Activated effector memory CD4-positive, alpha-beta T cell treated with Interleukin-2 at 50 U/mL for 16 hours (primary cell): ENCODE data around the gene ZMIZ1.
A peak's percentile ranks its signal among the peaks of the same experiment; 100 is the strongest.
"Not testable (repeated sequence)": the region's sequence is repeated elsewhere in the genome, so short reads cannot be mapped to it uniquely, and the experiment has no call there.

Source experiments
- DNase-seq: peaks from one replicate; pipeline ENCODE4 v3.0.0-alpha.2; 2020

ZMIZ1 gene

DNA sequence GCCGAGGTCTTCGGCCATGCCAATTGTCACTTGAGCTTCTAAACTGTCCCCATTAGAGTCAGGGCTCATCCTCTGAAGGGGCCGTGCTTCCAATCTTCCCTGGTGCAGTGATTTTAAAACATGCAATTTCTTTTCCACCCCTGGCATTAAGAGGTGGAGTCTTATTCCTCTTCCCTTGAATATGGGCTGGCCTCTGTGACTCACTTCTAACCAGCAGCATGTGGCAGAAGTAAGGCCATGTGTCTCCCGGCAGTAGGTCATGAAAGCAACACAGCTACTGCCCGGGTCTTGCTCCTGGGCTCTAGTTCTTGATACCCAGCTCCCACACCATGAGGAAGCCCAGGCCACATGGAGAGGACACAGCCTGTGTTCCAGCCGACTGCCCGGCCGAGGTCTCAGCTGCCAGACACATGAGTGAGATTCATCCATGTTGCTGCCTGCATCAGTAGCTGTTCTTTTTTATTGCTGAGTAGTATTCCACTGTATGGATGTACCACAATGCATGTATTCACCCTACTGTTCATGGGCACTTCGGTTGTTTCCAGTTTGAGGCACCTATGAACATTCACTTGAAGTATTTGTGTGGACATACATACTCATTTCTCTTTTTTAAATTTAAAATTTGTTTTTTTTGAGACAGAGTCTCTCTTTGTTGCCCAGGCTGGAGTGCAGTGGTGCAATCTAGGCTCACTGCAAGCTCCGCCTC is 264.0 kb downstream of the ZMIZ1 start:
- not testable (repeated sequence) for DNase-seq

DNA sequence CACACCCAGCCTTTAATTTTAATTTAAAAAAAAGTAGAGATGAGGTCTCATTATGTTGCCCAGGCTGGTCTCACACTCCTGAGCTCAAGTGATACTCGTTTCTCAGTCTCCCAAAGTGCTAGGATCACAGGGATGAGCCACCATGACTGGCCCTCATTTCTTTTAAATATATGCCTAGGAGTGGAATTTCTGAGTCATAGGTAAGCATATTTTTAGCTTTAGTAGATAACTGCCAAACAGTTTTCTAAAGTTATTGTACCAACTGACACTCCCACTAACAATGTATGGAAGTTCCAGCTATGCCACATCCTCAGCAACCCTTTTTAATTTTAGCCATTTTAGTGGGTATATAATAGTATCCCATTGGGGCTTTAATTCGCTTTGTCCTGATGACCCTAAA is 264.7 kb downstream of the ZMIZ1 start:
- no peak for DNase-seq

DNA sequence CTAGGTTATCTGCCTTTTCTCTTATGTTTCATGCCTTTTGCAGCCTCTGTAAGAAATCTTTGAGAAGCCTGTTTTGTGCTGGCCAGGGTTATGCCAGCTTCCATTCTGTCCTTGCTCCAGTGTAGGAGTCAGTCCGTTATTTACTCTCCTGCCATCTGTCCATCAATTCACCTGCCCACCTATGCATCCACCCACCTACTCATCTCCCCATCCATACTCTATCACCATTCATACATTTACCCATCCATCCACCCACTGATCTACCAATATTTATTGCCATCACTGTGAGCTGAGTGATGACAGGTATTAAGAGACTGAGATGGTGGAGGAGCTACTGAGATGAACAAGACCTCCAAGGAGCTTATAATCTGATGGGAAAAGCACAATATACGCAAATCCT is 265.8 kb downstream of the ZMIZ1 start:
- no peak for DNase-seq

DNA sequence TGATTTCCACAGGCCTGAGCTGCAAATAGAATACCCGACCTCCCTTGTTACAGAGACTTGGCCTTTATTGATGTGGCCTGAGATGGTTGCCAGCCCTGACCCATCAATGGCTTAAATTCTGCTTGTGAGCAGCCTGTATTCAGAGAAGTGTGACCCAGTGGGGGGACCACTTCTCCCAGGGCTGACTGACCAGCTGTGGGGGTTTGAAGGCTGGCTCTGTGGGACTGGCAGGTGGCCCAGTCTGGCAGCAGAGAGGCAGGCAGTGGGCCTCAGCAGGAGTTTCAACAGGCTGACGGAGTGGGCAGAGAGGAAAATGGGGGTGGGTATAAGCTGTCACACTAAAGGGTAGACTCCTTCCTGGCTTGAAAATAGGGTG is 266.3 kb downstream of the ZMIZ1 start:
- no peak for DNase-seq

DNA sequence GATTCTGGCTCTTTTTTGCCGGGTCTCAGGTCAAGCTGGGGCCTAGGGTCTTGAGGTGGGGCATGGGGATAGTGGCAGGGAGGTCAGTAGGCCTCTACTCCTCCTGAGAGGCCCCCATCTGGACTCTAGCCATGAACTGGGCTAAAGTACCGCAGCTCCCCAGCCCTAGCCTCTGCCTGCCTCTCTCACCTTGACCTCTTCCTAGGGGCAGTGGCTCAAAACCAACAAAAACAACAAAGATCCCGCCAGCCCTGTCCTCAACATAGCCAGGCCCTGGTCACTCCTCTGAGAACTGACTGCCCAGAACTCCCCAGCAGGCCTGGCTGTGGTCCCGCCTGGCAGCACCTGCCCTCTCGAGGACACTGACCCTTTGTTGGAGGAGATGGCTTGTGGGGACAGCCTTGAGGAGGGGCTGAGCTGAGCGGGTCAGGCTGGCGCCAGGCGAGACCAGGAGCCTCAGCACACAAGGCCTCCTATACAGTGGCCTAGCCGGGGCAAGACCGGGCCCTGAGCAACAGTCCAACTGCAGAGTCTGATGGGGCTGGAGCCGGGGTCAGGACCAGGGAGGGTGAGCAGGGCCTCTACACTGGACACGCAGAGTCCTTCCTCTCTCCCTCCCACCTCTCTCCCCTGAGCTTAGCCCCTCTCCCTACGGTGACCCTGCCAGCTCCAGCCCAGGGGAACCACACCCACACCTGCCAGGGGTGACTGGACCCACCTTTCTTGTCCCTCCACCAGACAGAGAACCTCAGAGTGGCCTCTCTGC is 266.9 kb downstream of the ZMIZ1 start:
- DNase-seq, result no peak

DNA sequence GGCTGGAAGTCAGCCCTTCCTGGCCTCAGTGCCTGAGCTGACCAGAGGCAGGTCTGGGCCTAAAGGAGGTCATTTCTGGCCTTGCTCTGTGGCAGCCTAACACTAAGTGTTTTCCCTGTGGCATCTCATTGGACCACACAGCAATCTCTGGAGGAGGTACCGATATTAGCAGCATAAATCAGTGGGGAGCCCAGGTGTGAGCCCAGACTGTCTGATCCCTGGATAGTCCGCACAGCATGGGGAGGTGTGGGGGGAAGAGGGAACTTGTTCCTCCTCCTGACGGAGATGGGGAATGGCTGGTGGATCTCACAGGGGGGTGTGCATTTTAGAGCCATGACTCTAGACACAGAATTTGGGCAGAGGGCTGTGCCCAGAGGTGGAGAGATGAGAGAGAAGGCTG is 267.5 kb downstream of the ZMIZ1 start:
- DNase-seq, result no peak

DNA sequence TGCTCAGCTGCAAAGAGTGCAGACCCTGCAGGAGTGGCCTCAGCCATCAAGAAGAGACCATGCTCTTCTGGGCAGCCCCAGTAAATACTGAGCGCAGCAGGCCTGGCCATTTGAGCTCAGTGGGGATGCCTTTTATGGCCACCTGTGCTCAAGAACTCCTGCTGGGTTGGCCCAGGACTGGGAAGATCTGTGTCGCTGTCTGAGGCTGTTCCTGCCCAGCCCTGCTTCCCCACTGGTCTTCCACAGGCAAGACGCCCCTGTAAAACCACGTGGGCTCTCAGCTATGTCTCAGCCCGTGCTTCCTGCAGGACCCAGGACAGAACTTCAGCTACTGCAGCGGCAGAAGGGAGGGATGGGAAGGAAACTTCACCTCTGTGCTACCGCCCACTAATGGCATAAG is 268.0 kb downstream of the ZMIZ1 start:
- no peak for DNase-seq

DNA sequence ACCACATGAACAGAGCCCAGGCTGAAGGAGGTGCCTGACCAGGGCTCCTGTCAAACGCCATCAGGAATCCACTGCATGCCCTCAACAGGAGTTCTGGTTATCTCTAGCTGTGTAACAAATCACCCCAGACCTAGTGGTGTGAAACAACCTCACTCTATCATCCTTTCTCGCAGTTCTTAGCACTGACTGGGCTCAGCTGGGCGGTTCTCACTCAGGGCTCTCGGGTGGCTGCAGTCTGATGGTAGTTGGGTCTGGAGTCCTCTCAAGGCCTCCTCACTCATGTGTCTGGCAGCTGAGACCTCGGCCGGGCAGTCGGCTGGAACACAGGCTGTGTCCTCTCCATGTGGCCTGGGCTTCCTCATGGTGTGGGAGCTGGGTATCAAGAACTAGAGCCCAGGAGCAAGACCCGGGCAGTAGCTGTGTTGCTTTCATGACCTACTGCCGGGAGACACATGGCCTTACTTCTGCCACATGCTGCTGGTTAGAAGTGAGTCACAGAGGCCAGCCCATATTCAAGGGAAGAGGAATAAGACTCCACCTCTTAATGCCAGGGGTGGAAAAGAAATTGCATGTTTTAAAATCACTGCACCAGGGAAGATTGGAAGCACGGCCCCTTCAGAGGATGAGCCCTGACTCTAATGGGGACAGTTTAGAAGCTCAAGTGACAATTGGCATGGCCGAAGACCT is 269.2 kb downstream of the ZMIZ1 start:
- DNase-seq, result not testable (repeated sequence)

DNA sequence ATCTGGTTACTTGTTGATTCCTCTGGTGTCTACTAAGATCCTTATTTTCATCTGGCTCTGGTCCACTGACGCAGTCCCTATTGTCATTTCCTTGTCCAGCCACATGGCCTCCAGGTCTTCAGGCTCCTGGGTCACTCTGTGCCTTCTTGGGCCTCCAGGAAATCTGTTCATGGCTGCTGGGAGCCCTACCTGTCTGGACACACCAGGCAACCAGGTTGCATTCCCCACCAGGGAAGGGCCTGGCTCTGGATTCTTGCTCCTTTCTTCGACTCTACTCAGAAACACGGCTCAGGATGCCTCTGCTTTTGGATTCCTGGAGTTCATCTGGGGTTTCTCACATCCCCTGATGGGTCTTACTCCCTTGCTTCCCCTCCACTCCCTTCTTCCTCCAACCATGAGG is 270.5 kb downstream of the ZMIZ1 start:
- DNase-seq, result no peak

DNA sequence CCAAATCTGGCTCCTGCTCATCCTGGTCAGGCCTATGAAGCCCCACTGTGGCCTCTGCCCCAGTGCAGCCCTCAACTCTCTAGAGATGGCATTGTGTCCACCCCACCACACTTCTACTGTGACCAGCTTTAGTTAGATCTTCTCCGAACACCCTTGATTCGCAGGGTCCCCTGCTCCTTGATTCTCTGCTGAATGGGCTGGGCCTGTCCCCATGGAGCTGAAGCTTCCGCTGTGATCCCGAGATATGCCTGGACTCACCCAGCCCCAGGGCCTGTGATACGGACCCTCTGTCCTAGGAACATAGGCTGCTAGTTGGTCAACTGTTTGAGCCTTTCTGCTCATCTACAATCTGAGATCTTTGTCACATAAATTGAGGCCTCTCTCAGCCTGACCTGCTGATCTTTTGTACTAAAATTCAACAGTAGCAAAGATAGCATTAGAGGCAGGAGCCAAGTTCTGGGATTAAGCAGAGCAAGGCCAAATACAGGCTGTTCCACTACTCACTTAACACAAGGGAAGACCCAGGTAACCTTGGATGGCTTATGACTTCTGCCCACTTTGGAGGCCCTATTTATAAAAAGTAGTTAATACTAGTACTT is 272.0 kb downstream of the ZMIZ1 start:
- DNase-seq, result no peak

DNA sequence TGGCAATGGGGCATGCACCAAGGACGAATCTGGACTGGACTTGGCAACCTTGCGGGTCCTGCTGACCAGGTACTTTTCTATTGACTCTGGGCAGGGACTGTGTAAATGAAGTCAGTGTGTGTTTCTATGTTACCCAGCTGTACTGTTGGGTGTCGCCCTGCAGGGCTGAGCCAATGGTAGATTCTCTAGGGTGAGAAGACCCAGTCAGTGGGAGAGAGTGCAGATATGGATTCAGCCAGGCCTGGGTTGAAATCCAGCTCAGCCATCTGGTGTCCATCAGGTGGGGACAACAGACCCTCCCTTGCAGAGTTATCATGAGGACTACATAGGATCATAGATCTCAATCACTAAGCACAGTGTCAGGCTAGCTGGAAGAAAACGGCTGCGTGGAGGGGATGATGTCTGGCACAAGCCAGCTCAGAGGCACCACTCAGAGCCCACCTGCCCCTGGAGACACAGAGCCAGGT is 273.6 kb downstream of the ZMIZ1 start:
- no peak for DNase-seq

DNA sequence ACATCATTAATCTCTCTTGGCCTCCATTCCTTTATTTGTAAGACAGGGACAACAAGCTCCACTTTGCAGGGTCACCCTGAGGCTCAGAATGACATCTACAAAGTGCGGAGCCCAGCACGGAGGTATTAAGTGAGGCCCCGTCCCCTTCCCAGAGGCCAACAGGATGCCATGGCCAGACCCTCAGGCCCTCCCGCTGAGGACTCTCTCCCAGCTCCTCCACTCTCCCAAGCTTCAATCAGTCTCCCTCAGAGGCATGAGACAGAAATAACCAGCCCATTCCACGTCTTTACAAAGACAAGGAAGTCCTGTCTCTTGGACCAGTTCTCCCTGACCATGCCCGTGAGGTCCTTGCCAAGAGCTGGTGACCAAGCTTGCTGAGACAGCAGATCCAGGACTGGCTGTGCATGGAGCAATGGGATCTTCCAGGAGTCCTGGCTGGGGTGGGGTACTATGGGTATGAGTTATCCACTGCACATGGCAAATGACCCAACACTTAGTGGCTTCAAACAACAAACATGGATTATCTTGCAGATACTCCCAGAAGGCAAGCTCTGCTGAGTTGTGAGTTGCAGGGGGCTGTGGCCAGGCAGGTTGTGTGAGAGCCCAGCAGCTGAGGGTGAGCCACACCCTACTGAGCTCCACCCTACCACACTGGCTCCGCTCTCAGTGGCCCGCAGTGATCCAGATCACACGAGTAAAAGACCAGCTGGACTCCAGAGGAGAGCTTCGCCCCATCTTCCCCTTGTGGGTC is 274.2 kb downstream of the ZMIZ1 start:
- no peak for DNase-seq

DNA sequence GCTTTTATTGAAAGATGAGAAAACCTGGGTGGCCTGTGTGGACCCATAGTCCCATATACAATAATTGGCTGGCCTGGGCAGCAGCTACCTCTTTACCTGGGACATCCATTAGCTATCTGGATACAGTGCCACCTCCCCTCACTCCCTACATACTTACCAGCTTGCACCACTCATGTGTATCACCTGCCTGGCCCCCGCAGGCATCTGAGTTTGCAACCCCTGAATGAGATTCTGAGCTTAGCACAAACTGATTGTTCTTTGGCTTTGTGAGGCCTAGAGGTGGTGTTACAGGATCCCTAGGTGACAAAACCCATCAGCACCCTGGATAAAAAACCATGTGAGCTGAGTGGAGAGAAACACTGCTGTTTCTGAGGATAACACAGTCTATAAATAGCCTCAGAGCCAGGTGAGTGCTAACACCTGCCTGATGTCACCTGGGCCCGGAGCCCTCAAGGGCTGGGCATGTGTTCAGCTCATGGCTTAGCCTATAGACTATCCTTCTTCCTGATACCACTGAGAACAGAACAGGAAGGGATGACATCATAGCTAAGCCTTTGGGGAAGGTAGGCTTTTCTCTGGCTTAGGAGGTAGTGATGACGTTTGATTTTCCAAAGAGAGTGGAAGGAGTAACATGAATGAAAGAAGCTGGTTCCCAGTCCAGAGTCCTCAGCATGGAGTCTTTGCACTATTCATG is 275.9 kb downstream of the ZMIZ1 start:
- DNase-seq, result no peak

DNA sequence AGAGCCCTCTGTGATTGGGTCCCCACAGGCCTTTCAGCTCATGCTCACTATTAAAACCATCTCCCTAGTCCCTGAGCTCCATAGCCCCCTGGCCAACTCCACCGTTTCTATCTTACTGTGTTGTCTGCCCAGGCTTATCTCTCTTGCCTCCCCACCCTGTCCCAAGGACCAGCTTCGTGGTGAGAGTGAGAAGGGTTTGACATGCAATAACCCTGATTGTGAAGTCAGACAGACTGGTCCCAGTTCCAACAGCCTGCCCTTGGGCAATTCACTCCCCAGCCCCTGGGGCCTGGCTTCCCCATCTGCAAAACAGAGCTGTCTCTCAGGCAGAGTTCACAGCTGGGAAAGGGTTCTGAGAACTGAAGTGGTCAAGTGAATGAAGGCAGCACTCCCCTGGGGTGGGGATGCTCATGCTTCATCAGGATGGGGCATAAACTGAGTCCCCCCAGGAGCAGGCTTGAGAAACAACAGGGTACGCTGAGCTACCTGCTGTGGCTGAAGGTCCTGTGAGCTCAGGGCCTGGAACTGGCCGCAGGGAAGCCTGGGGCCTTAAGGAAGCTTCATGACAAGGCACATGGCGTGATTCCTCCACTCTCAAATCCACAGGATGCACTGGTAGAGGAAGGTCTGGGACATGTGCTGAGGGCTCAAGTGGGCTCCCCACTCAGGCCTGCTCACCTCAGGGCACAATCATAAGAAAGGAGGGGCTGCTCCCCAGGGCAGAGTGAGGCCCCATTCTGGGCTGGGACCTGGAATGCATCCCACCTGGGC is 276.7 kb downstream of the ZMIZ1 start:
- DNase-seq, result no peak

DNA sequence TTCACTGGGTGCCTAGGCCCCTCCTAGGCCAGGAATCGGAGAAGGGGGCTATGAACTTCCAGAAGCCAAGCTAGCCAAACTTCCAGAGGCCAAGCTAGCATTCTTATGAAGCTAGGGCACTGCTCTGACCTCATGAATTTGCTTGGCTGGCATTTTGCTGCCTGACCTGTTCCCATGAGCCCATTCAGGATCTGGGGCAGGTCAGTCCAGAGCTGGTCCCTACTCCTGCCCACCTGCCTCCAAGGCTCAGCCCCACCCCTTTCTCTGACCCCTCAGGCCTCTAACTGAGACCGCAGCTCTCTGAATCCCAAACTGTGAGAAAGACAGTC is 277.2 kb downstream of the ZMIZ1 start:
- DNase-seq, result no peak

DNA sequence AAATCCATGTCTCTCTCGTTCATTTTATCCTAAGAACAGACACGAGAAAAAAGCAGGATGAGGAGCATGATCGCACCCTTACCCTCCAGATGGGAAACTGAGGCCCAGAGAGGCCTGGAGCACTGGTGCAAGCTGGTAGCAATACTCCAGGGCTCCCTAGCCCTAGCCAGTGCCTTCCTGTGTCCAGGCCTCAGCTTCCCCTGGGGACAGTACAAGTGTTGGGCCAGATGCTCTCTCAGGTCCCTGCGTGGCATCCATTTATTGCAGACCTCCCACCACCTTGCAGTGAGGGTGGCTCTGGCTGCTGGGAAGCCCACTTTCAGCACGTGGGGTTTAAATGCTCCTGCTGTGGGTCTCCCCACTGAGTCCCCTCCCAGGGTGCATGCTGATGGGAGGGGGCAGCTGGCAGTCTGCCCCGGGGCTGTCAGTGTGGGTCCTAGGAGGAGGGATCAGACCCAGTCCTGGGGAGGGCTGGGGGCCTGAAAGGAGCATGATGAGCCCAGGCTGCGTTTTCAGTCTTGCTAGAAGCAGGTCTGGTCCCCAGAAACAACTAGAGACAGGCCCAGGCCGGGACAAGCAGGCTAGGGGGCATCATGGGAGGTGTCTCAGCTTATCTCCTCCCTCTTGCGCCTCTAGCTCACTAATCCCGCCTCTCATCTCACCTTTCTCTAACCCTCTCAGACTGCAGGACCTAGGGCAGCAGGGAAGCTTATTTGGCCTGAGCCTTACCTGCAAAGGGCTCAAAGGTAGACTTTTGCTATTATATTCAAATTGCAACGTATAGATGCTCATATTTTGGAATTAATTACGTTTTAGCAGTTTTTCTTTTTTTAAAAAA is 277.8 kb downstream of the ZMIZ1 start:
- DNase-seq, result no peak

DNA sequence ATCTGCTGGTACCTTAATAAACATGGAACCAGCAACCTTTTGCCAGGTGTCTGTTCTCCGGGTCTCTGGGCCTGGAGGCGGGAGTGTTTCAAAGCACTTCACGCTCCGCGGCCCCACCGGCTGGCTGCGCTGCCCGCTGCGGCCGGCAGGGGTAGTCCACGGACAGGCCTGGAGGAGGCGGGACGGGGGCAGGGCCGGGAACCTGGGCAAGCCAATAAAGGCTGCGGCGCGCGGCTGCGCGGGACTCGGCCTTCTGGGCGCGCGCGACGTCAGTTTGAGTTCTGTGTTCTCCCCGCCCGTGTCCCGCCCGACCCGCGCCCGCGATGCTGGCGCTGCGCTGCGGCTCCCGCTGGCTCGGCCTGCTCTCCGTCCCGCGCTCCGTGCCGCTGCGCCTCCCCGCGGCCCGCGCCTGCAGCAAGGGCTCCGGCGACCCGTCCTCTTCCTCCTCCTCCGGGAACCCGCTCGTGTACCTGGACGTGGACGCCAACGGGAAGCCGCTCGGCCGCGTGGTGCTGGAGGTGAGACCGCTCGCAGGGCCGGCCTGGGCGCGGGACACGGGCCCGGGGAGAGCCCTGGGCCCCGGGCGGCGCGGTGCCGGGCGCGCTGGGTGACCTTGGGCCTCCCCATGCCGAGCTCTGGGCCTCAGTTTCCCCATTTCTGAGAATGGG is 278.6 kb downstream of the ZMIZ1 start, which contains the start of gene PPIF:
Gene PPIF, plus strand, starts transcription at position 244 of the 668 bp plus-strand sequence. Its CDS starts 80 bp downstream, at position 324.
- DNase-seq, result peak; percentile 88

DNA sequence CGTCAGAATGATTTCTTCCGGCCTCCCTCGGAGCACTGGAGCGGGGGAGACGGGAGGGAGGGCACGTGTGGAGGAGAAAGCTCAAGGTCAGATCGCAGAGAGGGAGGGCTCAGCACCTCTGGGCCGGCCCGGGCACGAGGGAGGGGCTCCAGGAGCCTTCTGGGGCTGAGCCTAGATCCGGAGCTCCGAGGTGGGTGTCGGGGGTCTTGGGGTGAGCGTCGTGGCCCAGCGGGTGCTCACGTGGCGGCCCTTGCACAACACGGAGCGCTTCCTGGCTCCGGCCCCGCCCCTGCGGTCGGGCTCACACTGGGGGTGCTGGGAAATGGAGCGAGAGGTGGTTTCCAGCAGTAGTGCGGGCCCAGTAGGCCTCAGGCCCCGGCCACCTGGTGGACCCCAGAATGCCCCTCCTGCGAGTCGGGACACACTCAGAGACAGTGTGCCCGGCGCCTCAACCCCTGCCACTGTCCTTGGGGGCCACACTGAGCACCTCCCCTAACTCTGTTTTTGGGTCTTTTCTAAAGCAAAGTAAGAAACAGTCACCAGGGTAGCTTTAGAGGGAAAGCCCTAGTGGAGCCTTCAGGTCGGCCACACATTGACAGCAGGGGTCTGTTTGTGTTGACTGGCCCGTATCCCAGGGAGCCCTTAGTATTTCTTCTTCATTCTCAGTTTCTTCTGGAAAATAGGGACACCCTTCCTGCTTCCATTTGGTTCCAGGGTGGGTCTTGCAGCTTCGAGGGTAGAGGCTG is 279.3 kb downstream of the ZMIZ1 start:
- DNase-seq, result peak; percentile 65

DNA sequence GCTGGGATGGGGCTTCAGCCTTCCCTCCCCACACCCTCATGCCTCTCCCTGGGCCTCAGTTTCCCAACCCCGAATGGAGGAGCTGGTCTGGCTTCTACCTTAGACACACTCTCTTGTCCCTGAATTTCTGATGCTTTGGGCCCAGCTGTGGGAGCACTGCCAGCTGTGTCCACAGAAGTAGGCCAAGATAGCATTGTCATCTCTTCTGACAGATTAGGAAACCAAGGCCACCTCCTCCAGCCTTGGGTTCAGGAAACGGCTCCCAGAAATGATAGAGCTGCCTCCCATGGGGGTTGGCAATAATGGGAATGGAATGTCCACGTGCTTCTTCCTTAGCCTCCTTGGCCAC is 279.8 kb downstream of the ZMIZ1 start:
- DNase-seq, result no peak
